GM21723 (cell line): ENCODE results near the gene ELOA.
"Not testable (repeated sequence)": the region's sequence is repeated elsewhere in the genome, so short reads cannot be mapped to it uniquely, and the experiment has no call there.

ENCODE experiments used
- ATAC-seq: cut with Tn5 transposase; IDR thresholded peaks from one replicate; pipeline ENCODE4 v1.9.1; 2021; ENCODE audit warnings: mild to moderate bottlenecking, moderate library complexity; ENCODE audit not compliant: unreplicated experiment

ELOA gene

DNA sequence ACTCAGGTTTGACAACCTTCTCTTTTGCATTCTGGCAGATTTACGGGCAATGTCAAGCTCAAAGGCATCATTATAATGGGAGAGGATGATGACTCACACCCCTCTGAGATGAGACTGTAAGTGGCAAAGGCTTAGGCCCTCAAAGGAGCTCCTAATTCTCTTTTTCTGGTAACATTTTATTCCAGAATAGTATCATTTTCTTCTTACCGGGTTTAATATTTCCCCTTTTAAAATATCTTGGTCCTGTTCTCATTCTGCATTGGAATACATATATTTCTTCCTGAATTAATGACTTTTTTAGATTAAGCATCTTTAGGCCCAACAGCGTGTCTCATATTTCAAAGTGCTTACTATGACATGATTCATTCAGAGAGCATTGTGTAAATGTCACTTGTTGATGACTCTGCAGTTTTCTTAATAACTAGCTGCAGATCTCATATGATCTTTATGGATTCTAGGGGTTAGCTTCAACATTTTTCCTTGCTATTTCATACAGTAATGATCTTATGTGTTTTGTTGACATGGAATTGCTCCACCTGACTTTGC is 36.6 kb downstream of the ELOA start:
- ATAC-seq: no peak

DNA sequence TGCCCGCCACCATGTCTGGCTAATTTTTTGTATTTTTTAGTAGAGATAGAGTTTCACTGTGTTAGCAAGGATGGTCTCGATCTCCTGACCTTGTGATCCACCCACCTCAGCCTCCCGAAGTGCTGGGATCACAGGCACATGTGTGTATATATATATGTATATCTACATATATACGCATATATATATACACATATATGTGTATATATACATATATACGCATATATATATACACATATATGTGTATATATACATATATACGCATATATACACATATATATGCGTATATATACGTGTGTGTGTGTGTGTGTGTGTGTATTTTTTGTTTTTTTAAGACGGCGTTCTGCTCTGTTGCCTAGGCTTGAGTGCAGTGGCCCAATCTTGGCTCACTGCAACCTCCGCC is 39.9 kb downstream of the ELOA start:
- not testable (repeated sequence) for ATAC-seq

DNA sequence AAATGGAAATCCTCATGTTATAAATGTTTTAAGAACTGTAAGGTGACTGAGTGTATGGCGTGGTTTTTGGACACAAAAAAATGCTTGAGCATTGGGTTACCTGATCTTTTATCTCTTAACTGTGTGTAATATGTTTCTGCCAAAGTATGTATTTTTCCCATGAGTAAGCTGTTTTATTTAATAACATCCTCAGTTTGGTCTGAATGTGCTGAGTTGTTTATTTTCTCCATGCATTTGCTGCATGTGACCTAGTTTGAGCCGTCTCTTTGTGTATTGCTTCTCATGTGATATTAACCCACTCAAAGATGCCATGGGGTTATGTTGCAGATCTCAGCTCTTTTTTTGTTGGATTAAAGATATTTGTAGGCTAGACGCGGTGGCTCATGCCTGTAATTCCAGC is 41.6 kb downstream of the ELOA start:
- no peak for ATAC-seq

DNA sequence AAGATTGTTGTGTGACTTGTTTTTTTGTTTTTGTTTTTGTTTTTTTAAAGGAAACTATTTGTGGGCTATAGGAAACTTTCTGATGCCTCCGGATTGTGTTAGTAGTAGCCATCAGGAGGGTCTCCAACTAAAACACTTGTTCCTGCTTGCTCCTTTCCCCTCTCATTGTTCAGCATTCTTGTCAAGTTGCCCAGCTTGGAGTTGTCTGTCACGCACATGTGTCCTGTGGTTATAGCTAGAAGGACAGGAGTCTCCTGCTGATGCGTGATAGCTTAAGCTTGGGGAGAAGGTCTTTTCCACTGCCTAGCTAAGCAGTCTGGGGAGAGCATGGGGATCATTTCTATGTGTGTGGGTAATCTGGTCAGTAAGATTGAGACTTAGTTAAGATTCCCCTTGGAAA is 44.4 kb downstream of the ELOA start:
- no peak for ATAC-seq

DNA sequence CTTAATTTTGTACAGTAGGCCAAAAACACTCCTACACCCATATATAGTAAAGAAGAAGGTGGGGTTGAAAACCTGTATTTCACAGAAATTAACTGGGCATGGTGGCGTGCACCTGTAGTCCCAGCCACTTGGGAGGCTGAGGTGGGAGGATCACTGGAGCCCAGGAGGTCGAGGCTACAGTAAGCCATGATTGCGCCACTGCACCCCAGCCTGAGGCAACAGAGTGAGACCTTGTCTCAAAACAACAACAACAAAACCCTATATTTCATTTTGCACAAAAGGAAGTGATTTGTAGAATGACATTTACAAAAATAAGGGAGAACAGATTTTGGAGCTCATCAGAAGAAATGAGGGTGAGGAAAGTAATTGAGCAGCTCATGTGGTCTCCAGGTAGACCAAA is 45.4 kb downstream of the ELOA start:
- no peak for ATAC-seq

DNA sequence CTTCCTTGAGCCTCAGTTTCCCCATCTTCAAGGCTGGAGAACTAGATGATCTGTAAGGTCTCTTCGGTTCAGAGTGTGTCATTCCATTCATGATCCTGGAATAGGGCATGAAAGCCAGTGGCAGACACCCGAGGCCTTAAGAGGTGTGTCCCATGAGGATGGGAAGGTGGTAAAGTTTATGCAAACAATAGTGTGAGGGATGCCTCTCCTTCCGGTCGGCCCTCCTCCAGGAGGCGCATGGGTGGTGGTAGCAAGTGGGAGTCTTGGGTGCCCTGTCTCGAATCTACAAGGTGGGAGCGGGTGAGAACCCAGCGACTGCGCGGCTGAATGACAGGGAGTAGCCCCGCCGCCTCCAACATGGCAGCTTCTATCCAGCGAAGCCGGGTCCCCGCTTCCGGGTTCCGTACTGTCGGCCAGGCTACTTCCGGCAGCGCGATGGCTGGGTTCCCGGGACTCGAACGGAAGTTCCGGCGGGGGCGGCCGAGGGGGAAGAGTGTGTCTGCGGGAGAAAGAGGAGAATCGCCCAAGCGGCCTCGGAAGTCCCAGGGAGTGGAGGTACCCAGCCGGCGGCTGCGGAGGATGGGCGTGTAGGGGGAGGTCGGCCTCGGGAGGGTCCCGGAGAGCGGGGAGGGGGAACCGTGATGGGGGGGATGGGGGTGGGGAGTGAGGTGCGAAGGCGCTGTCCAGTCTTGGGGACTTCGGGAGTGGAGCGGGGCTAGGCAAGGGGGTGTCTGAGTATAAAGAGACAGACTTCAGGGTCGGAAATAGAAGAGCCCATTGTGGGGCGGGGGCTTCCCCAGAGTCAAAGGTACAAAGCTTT is 47.6 kb downstream of the ELOA start, which contains the start of gene LYPLA2:
Gene LYPLA2 (plus strand): TSS at position 450 of the 820 bp plus-strand sequence. CDS start 1,538 bp downstream, outside the sequence.
- peak; percentile 69 for ATAC-seq

DNA sequence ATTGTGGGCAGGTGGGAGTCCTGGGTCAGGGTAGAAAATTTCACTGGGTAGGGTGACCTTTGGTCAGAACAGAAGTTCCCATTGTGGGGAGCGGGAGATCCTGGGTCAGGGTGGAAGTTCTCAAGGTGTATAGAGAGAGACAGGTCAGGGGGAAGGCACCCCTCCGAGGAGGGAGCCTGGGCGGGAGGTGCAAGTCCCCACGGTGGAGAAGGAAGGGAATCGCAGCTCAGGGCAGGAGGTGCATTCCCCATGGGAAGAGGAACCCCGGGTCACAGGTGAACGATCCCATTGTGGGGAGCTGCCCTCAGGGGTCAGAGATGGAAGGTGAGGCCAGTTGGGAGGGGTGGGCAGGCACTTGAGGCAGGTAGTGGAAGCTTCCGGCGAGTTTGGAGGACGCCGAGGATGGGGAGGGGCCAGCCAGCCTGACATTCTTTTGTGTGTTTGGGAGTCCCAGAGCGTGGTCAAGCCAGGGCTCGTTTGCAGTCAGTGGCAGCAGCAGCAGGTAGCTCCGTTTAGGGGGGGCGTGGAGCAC is 48.3 kb downstream of the ELOA start:
- ATAC-seq: no peak

DNA sequence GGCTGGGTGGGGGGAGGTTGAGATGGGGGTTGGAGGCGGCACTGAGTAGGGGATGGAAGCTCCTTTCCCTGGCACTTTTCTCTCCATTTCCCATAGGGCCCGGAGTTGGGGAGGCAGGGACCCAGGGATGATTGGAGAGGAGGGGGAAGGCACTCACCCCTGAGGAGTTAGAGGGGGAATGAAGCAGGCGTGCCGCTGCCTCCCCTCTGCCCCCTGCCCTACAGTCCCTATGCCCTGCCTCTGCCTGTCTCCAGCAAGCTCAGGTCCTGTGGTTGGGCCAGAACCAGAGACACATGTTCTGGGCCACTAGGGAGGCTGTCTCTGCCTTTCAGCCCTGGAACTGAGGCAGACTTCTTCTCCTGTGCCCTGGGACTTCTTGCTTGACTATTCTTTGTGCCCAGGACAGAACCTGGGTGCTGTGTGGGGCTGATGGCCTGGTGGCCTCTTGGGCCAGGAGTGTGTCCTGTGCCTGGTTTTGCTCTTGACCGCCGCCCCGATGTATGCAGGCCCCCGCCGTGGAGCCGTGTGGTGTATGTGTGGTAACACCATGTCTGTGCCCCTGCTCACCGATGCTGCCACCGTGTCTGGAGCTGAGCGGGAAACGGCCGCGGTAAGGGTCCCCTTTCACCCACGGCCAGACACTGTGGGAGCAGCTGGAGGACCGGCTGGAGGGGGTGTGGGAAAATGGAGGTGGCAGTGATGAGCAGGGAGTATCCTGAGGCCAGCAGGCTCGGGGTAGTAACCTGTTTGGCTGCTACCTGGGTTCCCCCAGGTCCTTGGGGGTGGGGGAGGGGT is 49.1 kb downstream of the ELOA start:
- no peak for ATAC-seq

DNA sequence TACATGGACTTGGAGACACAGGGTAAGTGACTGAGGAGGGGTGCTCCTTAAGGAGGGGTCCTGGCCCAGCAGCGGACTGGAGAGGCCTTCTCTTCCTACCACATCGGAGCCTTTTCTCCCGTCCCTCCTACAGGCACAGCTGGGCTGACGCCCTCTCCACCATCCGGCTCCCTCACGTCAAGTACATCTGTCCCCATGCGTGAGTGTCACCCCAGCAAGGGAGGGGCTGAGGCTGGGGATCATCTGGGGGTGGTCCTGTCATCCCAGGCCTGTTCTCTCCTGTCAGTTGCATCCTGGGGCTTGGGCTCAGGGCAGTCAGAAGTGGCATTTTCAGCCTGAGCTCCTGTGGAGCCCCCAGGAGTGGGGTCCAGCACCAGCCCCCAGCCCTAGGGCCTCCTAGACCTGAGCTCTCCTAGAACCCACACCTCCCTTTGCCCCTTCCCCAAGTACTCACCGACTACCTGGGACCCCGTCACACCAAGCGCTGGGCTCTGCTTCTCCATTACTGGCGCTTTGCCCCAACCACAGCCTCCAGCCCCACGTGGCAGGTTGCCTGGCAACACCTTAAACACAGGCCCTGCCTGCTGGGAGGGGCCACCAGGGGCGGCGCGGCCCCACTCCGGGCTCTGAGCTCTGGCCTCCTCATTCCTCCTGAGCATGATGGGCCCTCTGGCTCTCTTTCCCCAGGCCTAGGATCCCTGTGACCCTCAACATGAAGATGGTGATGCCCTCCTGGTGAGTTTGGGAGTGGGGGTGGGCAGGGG is 49.9 kb downstream of the ELOA start:
- no peak for ATAC-seq

DNA sequence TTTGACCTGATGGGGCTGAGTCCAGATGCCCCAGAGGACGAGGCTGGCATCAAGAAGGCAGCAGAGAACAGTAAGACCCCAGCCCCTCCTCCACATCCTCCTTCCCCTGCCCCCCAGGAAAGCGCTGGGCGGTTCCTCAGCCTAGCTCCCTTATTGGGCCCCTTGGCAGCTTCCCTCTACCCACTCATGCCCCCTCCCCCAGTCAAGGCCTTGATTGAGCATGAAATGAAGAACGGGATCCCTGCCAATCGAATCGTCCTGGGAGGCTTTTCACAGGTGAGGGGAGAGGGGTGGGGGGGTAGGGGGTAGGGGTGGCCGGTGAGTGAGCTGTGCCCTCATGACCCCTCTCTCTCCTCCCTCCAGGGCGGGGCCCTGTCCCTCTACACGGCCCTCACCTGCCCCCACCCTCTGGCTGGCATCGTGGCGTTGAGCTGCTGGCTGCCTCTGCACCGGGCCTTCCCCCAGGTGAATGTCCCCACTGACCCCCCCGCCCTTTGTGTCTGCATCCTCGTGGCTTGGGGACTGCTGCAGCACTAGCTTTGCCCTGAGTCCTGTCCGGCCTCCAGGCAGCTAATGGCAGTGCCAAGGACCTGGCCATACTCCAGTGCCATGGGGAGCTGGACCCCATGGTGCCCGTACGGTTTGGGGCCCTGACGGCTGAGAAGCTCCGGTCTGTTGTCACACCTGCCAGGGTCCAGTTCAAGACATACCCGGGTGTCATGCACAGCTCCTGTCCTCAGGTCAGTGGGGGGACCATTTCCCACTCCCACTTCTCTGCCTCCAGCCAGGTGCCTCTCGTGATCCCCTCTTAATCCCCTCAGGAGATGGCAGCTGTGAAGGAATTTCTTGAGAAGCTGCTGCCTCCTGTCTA is 50.8 kb downstream of the ELOA start:
- no peak for ATAC-seq

DNA sequence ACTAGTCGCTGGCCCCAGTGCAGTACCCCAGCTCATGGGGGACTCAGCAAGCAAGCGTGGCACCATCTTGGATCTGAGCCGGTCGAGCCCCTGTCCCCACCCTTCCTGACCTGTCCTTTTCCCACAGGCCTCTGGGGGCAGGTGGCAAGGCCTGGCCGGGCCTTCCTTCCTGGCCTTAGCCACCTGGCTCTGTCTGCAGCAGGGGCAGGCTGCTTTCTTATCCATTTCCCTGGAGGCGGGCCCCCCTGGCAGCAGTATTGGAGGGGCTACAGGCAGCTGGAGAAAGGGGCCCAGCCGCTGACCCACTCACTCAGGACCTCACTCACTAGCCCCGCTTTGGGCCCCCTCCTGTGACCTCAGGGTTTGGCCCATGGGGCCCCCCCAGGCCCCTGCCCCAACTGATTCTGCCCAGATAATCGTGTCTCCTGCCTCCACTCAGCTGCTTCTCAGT is 51.5 kb downstream of the ELOA start:
- ATAC-seq: not testable (repeated sequence)

DNA sequence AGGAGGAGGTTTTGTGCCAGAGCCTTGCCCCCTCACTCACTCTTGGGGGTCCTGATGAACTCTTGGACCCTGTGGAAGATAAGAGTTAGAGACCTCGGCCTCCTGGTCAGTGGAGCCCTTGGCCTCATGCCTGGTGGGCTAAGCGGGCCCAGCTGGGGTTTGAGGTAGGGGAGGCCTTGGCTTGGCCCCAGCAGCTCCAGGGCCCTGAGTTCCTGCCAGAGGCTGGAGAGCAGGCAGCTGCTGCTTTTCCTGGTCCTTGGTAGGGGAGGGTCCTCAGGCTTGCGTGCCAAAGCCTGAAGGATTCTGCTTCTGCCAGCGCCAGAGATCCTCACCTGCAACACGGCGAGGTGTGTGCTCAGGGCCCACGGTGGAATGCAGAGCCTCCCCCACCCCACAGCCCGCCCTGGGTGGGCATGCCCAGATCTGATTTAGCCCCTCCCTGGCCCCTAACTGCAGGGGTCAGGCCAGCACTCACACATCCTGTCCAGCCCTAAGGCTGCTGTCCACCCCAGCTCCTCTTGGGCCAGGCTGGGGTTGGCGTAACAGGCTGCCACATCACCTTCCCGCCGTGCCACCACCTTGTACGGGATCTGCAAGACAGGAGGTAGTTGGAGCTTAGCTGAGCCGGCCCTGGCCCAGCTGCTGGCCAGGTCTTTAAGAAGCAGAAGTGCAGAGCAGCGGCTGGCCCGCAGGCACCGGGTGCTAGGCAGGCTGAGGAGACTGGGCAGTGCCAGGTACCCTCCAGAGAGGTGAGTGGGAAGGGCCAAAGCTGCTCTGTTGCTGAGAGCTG is 52.6 kb downstream of the ELOA start:
- ATAC-seq: no peak

DNA sequence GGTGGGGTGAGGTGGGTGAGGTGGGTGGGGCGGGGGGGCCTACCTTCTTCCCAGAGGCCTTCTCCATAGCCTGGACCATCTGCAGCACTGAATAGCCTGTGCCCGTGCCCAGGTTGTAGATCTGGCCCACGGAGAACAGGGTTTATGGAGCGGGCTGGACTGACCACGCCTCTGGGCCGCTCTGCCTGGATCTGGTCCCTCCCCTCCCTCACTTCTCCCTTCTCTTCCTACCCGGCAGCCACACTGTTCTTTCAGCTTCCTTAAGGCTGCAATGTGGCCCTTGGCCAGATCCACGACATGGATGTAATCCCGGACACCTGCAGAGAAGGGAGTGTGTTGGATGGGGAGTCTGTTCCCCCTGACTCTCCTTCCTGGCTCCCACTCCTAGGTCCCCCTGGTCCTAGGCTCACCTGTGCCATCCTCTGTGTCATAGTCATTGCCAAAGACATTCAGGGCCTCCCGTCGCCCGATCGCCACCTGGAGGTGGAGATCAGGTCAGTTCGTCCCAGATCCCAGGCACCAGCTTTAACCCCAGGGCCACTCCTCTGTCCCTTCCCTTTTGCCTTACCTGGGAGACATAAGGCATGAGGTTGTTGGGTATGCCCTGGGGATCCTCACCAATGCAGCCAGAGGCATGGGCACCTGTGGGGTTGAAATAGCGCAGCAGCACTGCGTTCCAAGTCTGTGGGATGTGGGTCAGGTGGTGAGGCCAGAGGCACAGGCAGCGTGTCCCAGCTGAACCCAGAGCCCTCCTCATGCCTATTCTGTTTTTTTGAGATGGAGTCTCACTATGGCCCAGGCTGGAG is 53.4 kb downstream of the ELOA start:
- ATAC-seq: no peak

DNA sequence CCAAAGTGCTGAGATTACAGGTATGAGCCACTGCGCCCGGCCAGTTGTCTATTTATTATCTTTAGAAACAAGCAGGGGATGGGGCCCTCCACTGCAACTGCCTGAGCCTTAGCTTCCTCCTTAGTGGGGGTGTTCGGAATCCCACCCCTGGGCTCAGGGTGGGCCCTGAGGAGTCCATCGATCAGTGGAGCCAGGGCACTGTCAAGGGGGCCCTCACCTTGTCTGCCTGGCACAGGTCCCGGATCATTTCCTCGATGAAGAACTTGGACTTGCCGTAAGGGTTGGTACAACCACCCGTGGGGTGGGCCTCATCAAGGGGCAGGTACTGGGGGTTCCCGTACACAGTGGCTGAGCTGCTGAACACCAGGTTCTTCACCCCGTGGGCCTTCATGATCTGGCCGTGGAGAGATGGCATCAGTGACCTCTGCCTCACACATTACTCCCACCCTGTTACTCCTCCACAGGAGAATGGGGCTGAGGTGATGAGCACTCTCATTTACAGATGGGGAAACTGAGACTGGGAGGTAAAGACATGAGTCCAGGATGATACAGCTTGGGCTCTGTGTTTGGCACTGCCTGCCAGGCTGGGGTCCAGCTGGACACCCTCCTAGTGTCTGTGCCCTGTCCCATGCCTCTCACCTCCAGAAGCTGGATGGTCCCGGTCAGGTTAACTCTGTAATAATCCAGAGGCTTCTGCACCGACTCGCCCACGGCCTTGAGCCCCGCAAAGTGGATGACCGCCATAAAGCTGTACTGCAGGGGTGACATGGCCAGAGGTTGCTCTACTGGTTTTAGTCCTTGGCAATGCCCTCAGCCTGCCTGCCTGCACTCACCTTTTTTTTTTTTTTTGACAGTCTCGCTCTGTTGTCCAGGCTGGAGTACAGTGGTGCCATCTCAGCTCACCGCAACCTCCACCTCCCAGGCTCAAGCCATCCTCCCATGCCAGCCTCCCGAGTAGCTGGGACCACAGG is 54.5 kb downstream of the ELOA start:
- ATAC-seq: no peak

DNA sequence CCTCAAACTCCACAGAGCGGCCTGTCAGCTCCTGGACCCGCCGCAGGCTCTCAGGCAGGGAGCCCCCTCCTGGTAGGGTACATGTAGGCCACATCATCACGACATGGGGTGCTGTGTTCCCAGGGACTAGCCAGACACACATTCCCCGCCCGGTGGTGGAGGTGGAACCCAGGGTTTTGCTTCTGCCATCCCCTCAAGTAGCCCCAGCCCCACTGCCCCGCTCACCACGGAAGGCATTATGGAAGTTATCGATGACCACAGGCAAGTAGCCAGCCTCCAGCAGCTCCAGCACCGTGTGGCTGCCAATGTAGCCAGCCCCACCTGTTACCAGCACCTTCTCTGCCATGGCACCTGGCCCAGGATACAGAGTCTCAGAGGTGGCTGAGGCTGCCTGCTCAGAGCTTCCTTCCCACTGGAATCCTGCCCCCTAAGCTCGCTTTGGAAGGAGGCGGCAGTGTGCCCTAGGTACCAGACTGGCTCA is 55.4 kb downstream of the ELOA start:
- ATAC-seq: no peak

DNA sequence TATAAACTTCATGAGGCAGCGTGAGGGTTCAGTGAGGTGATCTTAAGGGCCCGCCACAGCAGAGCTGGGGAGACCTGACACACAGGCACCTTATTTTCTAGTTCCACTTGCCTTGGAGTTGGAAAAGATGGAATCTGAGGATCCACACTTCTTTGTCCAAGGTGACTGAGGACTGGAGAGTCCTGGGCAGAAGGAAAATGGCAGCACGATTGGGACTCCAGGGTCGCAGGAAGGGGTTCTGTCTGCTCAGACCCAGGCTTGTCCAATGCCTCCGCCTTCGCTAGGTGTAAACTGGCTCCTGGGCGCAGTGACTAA is 55.9 kb downstream of the ELOA start:
- no peak for ATAC-seq
